DND-41 (cell line): ENCODE results near the gene OLA1.

ENCODE experiments used
- CTCF ChIP-seq: IDR thresholded peaks from 2 replicates; pipeline ENCODE4 v1.5.1; 2012; ENCODE audit warnings: borderline replicate concordance, low read length, moderate library complexity, mild to moderate bottlenecking; ENCODE audit not compliant: poor library complexity, severe bottlenecking; ENCODE audit errors: extremely low read depth
- EZH2 ChIP-seq: IDR thresholded peaks from 3 replicates; pipeline ENCODE4 v1.6.1; 2012; ENCODE audit warnings: borderline replicate concordance, low read depth, mild to moderate bottlenecking, moderate library complexity, low read length, inconsistent platforms; ENCODE audit not compliant: severe bottlenecking

- TF ChIP-seq CTCF (no peak), EZH2 (no peak)
Observed at GRCh38 chr2:174245065-174245464, 3.3 kb downstream of the OLA1 start.
